ENCODE data around the gene FAM32A.

The FAM32A gene

GRCh38 chr19:16233081-16233776 lies 48.0 kb downstream of the FAM32A start:
- no peak overlapping the region for H3K4me3 ChIP-seq (ENCODE audit: low read length)
- H3K9ac ChIP-seq (ENCODE audit: low read length), result no peak overlapping the region
- no peak overlapping the region for H3K27ac ChIP-seq (ENCODE audit: low read length)
- H3K27me3 ChIP-seq (ENCODE audit: low read depth, low read length), result no peaks in the 10 kb centered on the region
- peaks cover 8% of the 10 kb centered on the region for H3K4me1 ChIP-seq (ENCODE audit: low read length)
- H3K36me3 ChIP-seq (replicated peaks; ENCODE audit: low read depth, low read length), result peaks cover 75% of the 10 kb centered on the region
- H4K20me1 ChIP-seq (ENCODE audit: insufficient read depth, low read length), result 0 out of 2 replicates have a peak, but pooled peaks cover 4% of the 10 kb centered on the region
- H3K9me3 ChIP-seq (ENCODE audit: insufficient read depth, low read length), result no peaks in the 10 kb centered on the region
- no peaks in the 10 kb centered on the region for H3K79me2 ChIP-seq (ENCODE audit: low read length)
- TF ChIP-seq EZH2phosphoT487 (IDR thresholded peaks at IDR 0.05; ENCODE audit: low read depth) (no peak), CTCF (IDR thresholded peaks at IDR 0.05; ENCODE audit: low read depth, low read length) (no peak)
- H2AFZ ChIP-seq (ENCODE audit: low read depth, low read length), result no peak overlapping the region
- H3K4me2 ChIP-seq (ENCODE audit: low read length), result no peak overlapping the region

GRCh38 chr19:16233836-16234551 lies 48.8 kb downstream of the FAM32A start:
- Histone ChIP-seq H3K27ac (ENCODE audit: low read length) (no peak overlapping the region), H2AFZ (ENCODE audit: low read depth, low read length) (no peak overlapping the region), H3K27me3 (ENCODE audit: low read depth, low read length) (no peaks in the 10 kb centered on the region), H3K9ac (ENCODE audit: low read length) (no peak overlapping the region), H3K4me1 (ENCODE audit: low read length) (peaks cover 8% of the 10 kb centered on the region), H3K9me3 (ENCODE audit: insufficient read depth, low read length) (no peaks in the 10 kb centered on the region), H3K4me3 (ENCODE audit: low read length) (no peak overlapping the region), H3K36me3 (replicated peaks; ENCODE audit: low read depth, low read length) (peaks cover 68% of the 10 kb centered on the region), H3K79me2 (ENCODE audit: low read length) (no peaks in the 10 kb centered on the region), H3K4me2 (ENCODE audit: low read length) (no peak overlapping the region), H4K20me1 (ENCODE audit: insufficient read depth, low read length) (0 out of 2 replicates have a peak, but pooled peaks cover 4% of the 10 kb centered on the region)
- TF ChIP-seq EZH2phosphoT487 (IDR thresholded peaks at IDR 0.05; ENCODE audit: low read depth), result no peak
- TF ChIP-seq CTCF (IDR thresholded peaks at IDR 0.05; ENCODE audit: low read depth, low read length), result no peak

GRCh38 chr19:16234552-16235445 lies 49.6 kb downstream of the FAM32A start:
- TF ChIP-seq CTCF (IDR thresholded peaks at IDR 0.05; ENCODE audit: low read depth, low read length) (no peak), EZH2phosphoT487 (IDR thresholded peaks at IDR 0.05; ENCODE audit: low read depth) (no peak)
- H3K4me3 ChIP-seq (ENCODE audit: low read length), result no peak overlapping the region
- H3K4me2 ChIP-seq (ENCODE audit: low read length), result no peak overlapping the region
- peaks cover 60% of the 10 kb centered on the region for H3K36me3 ChIP-seq (replicated peaks; ENCODE audit: low read depth, low read length)
- 0 out of 2 replicates have a peak, but pooled peaks cover 4% of the 10 kb centered on the region for H4K20me1 ChIP-seq (ENCODE audit: insufficient read depth, low read length)
- no peak overlapping the region for H2AFZ ChIP-seq (ENCODE audit: low read depth, low read length)
- H3K4me1 ChIP-seq (ENCODE audit: low read length), result peaks cover under 1% of the 10 kb centered on the region; the same call in 1 of the 2 replicates
- no peaks in the 10 kb centered on the region for H3K27me3 ChIP-seq (ENCODE audit: low read depth, low read length)
- no peaks in the 10 kb centered on the region for H3K79me2 ChIP-seq (ENCODE audit: low read length)
- no peak overlapping the region for H3K9ac ChIP-seq (ENCODE audit: low read length)
- H3K27ac ChIP-seq (ENCODE audit: low read length), result no peak overlapping the region
- H3K9me3 ChIP-seq (ENCODE audit: insufficient read depth, low read length), result no peaks in the 10 kb centered on the region
